ENCODE results near the gene BMP6.
"Not testable (repeated sequence)": the region's sequence is repeated elsewhere in the genome, so short reads cannot be mapped to it uniquely, and the experiment has no call there.

BMP6 gene

GRCh38 chr6:7881765-7882500, 156.0 kb downstream of the BMP6 start:
- DNase-seq (ENCODE audit: low spot score) (peak; percentile 42), FAIRE-seq (no peak)

- DNase-seq (ENCODE audit: low spot score) = peak; percentile 11
- peak; percentile 17 for FAIRE-seq
Measured at GRCh38 chr6:7882505-7883257, 156.8 kb downstream of the BMP6 start.

GRCh38 chr6:7883381-7883780, 157.5 kb downstream of the BMP6 start:
- FAIRE-seq (no peak), DNase-seq (ENCODE audit: low spot score) (no peak)

- no peak for DNase-seq (ENCODE audit: low spot score)
- FAIRE-seq = no peak
Measured at GRCh38 chr6:7886132-7886531, 160.2 kb downstream of the BMP6 start.

- DNase-seq (ENCODE audit: low spot score) (no peak), FAIRE-seq (no peak)
Measured at GRCh38 chr6:7887278-7887991, 161.5 kb downstream of the BMP6 start.

GRCh38 chr6:7888587-7889357, 162.9 kb downstream of the BMP6 start:
- FAIRE-seq = no peak

GRCh38 chr6:7891078-7891872, 165.4 kb downstream of the BMP6 start:
- no peak for FAIRE-seq
- no peak for DNase-seq (ENCODE audit: low spot score)

More at GRCh38 chr6:7888587-7889357, 162.9 kb downstream of the BMP6 start:
- no peak for DNase-seq (ENCODE audit: low spot score)

- not testable (repeated sequence) for DNase-seq (ENCODE audit: low spot score); FAIRE-seq
Measured at GRCh38 chr6:7892367-7892766, 166.5 kb downstream of the BMP6 start.

GRCh38 chr6:7893342-7893741, 167.4 kb downstream of the BMP6 start:
- FAIRE-seq (no peak), DNase-seq (ENCODE audit: low spot score) (no peak)

GRCh38 chr6:7894262-7895124, 168.6 kb downstream of the BMP6 start:
- no peak for FAIRE-seq
- no peak for DNase-seq (ENCODE audit: low spot score)

- FAIRE-seq (no peak), DNase-seq (ENCODE audit: low spot score) (no peak)
Measured at GRCh38 chr6:7895125-7895423, 169.2 kb downstream of the BMP6 start.

- DNase-seq (ENCODE audit: low spot score) (no peak), FAIRE-seq (no peak)
Measured at GRCh38 chr6:7896465-7896987, 170.6 kb downstream of the BMP6 start.

GRCh38 chr6:7897461-7898192, 171.7 kb downstream of the BMP6 start:
- DNase-seq (ENCODE audit: low spot score) (no peak), FAIRE-seq (no peak)

- FAIRE-seq; DNase-seq (ENCODE audit: low spot score): not testable (repeated sequence)
Measured at GRCh38 chr6:7898193-7898586, 172.3 kb downstream of the BMP6 start.

- no peak for FAIRE-seq
- DNase-seq (ENCODE audit: low spot score) = no peak
Measured at GRCh38 chr6:7899101-7899888, 173.4 kb downstream of the BMP6 start.

GRCh38 chr6:7899889-7900213, 174.0 kb downstream of the BMP6 start:
- DNase-seq (ENCODE audit: low spot score) (no peak), FAIRE-seq (no peak)

GRCh38 chr6:7900621-7901020, 174.7 kb downstream of the BMP6 start:
- FAIRE-seq (no peak), DNase-seq (ENCODE audit: low spot score) (no peak)

GRCh38 chr6:7901056-7901455, 175.2 kb downstream of the BMP6 start:
- DNase-seq (ENCODE audit: low spot score) (no peak), FAIRE-seq (no peak)
